HG03439 (cell line): Measurements from ENCODE around the gene PODNL1.
"Not testable (repeated sequence)": the region's sequence is repeated elsewhere in the genome, so short reads cannot be mapped to it uniquely, and the experiment has no call there.

ENCODE experiments used
- ATAC-seq: cut with Tn5 transposase; IDR thresholded peaks from one replicate; pipeline ENCODE4 v1.9.1; 2021; ENCODE audit warnings: mild to moderate bottlenecking, moderate library complexity; ENCODE audit not compliant: unreplicated experiment

PODNL1 gene

DNA sequence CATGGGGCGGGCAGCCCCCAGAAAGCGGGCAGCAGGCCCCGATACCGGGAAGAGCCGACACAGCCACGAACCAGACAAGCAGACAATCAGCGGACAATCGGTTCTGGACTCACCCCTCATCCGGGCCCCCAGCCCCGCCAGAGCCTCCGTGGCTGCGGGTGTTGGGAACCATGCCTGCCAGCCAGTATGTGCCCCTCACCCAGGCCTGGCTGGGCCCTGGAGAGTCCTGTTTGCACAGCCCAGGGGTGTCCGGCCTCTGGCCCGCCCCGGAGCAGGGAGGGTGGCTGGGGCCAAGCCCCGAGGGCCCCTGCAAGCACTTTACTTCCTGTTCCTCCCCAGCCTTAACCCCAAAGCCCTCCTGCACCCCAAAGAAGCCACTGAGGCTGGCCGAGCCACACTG is 7.8 kb downstream of the PODNL1 start:
- ATAC-seq = no peak

- ATAC-seq = no peak
Measured at GRCh38 chr19:13929956-13930355, 8.3 kb downstream of the PODNL1 start.

DNA sequence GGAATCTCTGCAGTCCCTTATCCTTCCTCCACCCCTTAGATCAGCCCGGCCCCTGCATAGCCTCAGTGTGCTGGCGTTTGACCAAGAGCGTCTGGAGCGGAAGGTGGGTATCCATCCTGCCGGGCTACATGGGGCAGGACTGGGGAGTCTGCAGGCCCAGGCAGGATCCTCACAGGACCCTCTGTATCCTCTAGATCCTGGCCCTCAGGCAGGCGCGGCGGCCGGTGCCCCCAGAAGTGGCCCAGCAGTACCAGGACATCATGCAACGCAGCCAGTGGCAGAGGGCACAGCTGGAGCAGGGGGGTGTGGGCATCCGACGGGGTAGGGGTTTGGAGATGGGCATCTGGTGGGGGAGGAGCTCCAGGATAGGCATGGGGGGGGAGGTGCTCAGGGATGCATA is 8.9 kb downstream of the PODNL1 start:
- no peak for ATAC-seq

DNA sequence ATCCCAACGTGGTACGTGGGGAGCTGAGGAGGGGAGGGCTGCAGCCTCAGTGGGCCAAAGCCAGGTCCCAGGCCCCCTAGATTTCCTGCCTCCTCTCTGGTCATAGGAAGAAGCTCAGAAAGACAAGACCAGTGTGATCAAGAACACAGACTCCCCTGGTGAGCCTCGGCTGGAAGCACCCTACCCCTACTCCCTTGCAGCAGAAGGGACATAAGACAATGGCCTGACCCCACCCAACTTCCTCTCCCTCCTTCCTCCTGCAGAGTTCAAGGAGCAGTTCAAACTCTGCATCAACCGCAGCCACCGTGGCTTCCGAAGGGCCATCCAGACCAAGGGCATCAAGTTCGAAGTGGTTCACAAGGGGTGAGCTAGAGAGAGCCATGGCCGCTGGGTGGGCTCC is 11.5 kb downstream of the PODNL1 start:
- no peak for ATAC-seq

DNA sequence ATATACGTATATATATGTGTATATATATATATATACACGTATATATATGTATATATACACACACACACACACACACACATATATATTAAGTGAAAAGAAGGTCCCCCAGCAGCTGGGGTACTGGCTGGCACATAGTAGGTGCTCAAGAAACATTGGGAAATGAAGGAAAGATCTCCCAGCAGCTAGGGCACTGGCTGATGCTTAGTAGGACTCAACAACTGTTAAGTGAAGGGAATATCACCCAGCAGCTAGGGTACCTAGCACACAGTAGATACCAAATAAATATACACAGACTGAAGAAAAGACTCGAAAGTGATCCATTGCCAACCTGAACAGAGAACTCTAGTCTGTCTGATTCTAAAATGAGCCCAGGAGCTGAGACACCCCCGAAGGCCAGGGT is 12.2 kb downstream of the PODNL1 start:
- no peak for ATAC-seq

DNA sequence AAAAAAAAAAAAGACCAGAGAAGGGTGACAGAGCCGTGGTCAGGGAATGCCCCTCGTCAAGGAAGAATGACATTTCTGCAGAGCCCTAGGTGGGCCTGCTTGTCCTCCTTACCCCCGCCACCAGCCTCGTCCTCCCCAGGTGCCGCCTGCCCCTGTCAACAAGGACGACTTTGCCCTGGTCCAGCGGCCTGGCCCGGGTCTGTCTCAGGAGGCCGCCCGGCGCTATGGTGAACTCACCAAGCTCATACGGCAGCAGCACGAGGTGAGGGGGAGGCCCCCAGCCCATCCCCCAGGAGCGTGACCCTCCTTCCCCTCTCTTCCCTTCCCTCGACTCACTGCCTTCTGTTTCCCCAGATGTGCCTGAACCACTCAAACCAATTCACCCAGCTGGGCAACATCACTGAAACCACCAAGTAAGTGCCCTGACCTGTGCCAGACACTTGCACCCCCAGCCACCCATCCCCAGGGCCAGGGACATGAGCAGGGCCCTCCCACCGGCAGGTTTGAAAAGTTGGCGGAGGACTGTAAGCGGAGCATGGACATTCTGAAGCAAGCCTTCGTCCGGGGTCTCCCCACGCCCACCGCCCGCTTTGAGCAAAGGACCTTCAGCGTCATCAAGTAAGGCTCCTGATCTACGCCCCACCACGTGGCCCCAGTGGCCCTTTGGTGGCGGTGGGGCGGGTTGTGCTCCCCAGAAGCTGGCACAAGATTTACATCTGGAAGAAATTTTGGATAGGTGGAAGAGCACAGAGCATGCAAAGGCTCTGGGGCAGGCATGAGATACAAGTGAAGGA is 14.8 kb downstream of the PODNL1 start:
- ATAC-seq = no peak

DNA sequence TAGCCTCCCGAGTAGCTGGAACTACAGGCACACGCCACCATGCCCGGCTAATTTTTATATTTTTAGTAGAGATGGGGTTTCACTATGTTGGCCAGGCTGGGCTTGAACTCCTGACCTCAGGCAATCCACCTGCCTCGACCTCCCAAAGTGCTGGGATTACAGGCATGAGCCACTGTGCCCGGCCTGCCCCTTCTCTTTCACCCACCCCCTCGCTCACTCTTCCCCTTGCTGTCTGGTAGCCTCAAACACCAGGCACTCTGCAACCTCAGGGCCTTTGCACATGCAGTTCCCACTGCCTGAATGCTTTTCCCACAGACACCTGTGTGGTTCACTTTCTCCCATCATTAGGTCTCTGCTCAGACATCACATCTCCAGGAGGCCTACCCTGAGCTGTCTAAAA is 16.1 kb downstream of the PODNL1 start:
- not testable (repeated sequence) for ATAC-seq

- ATAC-seq = no peak
Measured at GRCh38 chr19:13920940-13921747, 17.1 kb downstream of the PODNL1 start.

DNA sequence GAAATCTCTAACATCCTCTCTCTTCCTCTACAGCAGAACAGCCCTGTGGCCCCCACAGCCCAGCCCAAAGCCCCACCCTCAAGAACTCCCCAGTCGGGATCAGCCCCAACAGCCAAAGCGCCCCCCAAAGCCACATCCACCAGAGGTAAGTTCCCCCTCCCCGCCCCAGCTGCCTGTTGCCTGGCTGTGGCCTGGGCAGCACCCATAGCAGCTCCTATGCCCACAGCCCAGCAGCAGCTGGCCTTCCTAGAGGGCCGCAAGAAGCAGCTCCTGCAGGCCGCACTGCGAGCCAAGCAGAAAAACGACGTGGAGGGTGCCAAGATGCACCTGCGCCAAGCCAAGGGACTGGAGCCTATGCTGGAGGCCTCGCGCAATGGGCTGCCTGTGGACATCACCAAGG is 17.7 kb downstream of the PODNL1 start:
- no peak for ATAC-seq

DNA sequence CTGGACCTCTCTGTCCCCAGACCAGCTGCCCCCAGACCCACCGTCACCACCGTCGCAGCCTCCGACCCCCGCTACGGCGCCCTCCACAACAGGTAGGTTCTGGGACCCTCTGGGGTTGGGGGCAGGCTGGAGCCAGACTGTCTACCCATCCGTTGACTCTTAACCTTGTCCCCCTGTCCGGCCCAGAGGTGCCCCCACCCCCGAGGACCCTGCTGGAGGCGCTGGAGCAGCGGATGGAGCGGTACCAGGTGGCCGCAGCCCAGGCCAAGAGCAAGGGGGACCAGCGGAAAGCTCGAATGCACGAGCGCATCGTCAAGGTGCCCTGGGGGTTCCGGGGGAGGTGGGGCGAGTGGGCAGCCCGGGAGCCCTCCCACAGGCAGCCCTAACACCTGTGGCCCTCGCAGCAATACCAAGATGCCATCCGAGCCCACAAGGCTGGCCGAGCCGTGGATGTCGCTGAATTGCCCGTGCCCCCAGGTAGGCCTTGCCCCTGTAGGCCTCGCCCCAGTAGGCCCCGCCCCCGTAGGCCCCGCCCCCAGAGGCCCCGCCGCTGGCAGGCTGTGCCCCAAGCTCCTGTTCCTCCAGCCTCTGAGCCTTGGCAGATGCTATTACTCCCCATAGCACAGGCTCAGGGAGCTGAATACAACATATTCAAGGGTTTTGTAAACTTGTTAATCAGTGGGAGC is 19.3 kb downstream of the PODNL1 start:
- no peak for ATAC-seq

- no peak for ATAC-seq
Measured at GRCh38 chr19:13917888-13918406, 20.3 kb downstream of the PODNL1 start.

- no peak for ATAC-seq
Measured at GRCh38 chr19:13914777-13915176, 23.4 kb downstream of the PODNL1 start.

DNA sequence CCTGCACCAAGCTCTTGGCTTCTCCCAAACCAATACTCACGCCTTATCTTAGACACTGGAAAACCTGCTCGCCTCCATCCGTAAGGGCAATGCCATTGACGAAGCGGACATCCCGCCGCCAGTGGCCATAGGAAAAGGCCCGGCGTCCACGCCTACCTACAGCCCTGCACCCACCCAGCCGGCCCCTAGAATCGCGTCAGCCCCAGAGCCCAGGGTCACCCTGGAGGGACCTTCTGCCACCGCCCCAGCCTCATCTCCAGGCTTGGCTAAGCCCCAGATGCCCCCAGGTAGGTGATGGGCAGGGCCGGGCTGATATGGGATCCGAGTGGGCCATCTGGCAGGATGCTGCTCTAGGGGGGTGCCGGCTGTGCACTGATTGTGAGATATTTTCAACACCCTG is 24.9 kb downstream of the PODNL1 start:
- no peak for ATAC-seq

GRCh38 chr19:13909430-13909829 is 28.8 kb downstream of the PODNL1 start:
- ATAC-seq = no peak

- no peak for ATAC-seq
Measured at GRCh38 chr19:13908674-13909073, 29.5 kb downstream of the PODNL1 start.

DNA sequence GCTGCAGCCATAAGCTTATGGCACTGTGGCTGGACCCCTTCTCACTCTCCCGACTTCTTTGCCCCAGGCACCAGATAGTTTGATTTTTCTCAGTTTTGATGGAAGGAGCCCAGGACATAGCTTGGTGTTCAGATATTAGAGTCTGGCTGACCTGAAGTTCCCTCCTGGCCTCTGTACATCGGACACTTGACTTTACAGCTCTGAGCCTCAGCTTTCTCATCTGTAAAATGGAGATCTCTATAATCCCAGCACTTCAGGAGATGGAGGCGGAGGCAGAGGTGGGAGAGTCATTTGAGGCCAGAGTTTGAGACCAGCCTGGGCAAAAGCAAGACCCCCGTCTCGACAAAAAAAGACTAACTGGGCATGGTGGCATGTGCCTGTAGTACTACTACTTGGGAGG is 31.3 kb downstream of the PODNL1 start:
- no peak for ATAC-seq

DNA sequence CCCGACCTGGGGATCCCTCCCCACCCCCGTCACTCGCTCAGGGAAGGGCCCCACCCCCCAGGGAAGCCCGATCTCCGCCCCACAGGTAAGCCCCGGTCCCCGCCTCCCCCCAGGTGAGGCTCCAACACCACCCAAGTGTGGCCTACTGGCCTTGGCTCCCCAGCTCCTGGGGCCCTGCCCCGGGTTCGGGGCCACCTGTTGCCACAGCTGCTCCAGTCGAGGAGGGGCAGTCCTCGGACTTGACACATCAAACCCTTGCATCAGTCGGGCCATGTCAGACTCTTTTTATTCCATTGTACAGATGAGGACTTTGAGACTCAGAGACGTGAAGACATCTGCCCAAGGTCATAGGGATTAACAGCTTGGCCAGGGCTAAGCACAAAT is 31.7 kb downstream of the PODNL1 start:
- ATAC-seq = peak; percentile 14

DNA sequence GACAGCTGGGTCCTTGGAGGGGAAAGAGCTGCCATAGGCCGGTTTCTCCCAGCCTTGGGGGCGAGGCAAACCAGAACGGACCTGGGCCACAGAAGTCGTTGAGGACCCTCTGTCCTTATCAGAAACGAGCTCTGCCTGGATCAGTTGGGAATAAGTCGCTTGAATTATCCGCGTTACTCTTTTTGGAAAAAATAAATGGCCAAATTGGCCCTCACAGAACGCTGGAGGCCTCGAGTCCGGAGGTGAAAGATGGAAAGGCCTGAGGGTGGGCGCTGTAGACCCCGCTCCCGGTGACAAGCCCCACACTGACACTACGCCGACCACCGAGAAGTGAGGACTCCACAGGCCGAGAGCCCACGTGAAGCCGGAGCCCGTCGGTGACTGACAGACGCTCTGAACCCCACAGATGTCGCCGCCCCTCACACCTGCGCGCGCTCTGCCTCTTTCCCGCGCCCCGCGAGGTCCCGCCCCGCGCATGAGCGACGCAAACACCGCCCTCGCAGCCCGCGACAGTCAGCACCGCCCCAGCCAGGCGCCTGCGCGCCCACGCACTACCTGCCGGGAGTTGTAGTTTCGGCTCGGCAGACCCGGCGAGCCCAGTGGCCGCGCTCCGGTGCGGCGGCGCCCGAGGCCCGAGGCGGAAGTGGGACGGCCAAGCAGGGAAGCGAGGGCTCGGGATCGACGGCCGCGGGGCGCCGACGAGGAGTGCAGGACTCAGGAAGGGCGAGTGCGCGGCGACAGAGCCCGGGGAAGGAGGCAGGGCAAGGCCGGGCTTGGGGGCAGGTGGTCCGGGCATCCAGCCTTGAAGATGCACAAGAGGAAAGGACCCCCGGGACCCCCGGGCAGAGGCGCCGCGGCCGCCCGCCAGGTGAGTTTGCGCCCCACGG is 32.3 kb downstream of the PODNL1 start, which contains the start of the genes BRME1 and CC2D1A:
Gene BRME1 (minus strand): TSS at position 484 of the 887 bp plus-strand sequence. CDS start 1,225 bp downstream, outside the sequence.
Gene CC2D1A (plus strand): TSS at position 568 of the 887 bp plus-strand sequence. CDS start 241 bp downstream, at position 809.
- peak; percentile 77 for ATAC-seq

GRCh38 chr19:13902993-13903555 is 35.1 kb downstream of the PODNL1 start:
- ATAC-seq = no peak
